HUES64 (cell line): ENCODE measurements around the gene DDX19B.
A peak's percentile ranks its signal among the peaks of the same experiment; 100 is the strongest.

Experiments
- H3K27ac ChIP-seq: 2 replicates; pipeline ENCODE4 v1.7.0; 2013; ENCODE audit warnings: low read depth, low read length, inconsistent platforms
- H3K27me3 ChIP-seq: 2 replicates; pipeline ENCODE4 v1.6.1; 2013; ENCODE audit warnings: mild to moderate bottlenecking, low read length; ENCODE audit not compliant: insufficient read depth
- H3K36me3 ChIP-seq: 2 replicates; pipeline ENCODE4 v1.6.1; 2013; ENCODE audit warnings: mild to moderate bottlenecking, low read length; ENCODE audit not compliant: insufficient read depth
- H3K4me1 ChIP-seq: 2 replicates; pipeline ENCODE4 v1.6.1; 2013; ENCODE audit warnings: mild to moderate bottlenecking, low read length, moderate library complexity; ENCODE audit not compliant: insufficient read depth
- H3K4me3 ChIP-seq: 2 replicates; pipeline ENCODE4 v1.5.1; 2013; ENCODE audit warnings: mild to moderate bottlenecking, low read length, moderate library complexity
- H3K9ac ChIP-seq: 2 replicates; pipeline ENCODE4 v1.6.1; 2013; ENCODE audit warnings: mild to moderate bottlenecking, low read depth, low read length
- H3K9me3 ChIP-seq: 2 replicates; pipeline ENCODE4 v1.6.1; 2013; ENCODE audit warnings: low read depth, low read length; ENCODE audit not compliant: insufficient read depth
- WGBS: fragments of 150-250, 120-280 bp; methylation state at CpG from one replicate; pipeline ENCODE4 v1.1.7; 2013; ENCODE audit warnings: missing lambda C conversion rate; 5-methylcytosine and 5-hydroxymethylcytosine counted together

The DDX19B gene

GRCh38 chr16:70381604-70382342, 82.8 kb downstream of the DDX19B start:
- peaks cover 3% of the 10 kb centered on the region for H3K4me1 ChIP-seq
- peaks cover 22% of the 10 kb centered on the region for H3K36me3 ChIP-seq
- 15% methylated on average over 47 of the region's 47 CpGs for WGBS
- H3K9me3 ChIP-seq = no peaks in the 10 kb centered on the region
- peak overlapping the region; percentile 80 for H3K27ac ChIP-seq
- H3K4me3 ChIP-seq = peak overlapping the region; percentile 83
- no peaks in the 10 kb centered on the region for H3K27me3 ChIP-seq
- peak overlapping the region; percentile 74 for H3K9ac ChIP-seq

GRCh38 chr16:70383421-70383960, 84.5 kb downstream of the DDX19B start:
- no peaks in the 10 kb centered on the region for H3K9me3 ChIP-seq
- no peaks in the 10 kb centered on the region for H3K27me3 ChIP-seq
- no peak overlapping the region for H3K9ac ChIP-seq
- peaks cover 32% of the 10 kb centered on the region for H3K36me3 ChIP-seq
- WGBS = 93% methylated on average over 6 of the region's 6 CpGs
- H3K4me1 ChIP-seq = peaks cover 3% of the 10 kb centered on the region
- H3K4me3 ChIP-seq = no peak overlapping the region
- H3K27ac ChIP-seq = no peak overlapping the region
